Activated CD4-positive, alpha-beta T cell treated with anti-CD3 and anti-CD28 coated beads, Interleukin-10, Interleukin-2, amounts not matched to agents 100 ng/mL and 50 ng/mL, durations not matched to agents 16 hours and 8 hours (primary cell): ENCODE measurements around the gene HELB.

ENCODE experiments used
- DNase-seq: peaks from one replicate; pipeline ENCODE4 v3.0.0-alpha.2; 2020

Gene HELB

DNA sequence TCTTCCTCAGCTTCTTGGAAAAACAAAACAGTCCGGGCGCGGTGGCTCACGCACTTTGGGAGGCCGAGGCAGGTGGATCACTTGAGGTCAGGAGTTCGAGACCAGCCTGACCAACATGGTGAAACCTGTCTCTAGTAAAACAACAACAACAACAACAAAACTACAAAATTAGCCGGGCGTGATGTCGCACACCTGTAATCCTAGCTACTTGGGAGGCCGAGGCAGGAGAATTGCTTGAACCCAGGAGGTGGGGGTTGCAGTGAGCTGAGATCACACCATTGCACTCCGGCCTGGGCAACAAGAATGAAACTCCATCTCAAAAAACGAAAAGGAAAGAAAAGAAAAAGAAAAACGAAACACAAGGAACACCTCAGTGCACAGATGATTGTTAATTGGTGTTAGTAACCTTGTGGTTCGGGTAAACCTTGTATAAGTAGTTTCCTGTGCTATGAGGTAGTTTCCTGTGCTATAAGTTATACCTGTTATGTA lies 1.1 kb downstream of the HELB start:
- DNase-seq, result peak; percentile 76

DNA sequence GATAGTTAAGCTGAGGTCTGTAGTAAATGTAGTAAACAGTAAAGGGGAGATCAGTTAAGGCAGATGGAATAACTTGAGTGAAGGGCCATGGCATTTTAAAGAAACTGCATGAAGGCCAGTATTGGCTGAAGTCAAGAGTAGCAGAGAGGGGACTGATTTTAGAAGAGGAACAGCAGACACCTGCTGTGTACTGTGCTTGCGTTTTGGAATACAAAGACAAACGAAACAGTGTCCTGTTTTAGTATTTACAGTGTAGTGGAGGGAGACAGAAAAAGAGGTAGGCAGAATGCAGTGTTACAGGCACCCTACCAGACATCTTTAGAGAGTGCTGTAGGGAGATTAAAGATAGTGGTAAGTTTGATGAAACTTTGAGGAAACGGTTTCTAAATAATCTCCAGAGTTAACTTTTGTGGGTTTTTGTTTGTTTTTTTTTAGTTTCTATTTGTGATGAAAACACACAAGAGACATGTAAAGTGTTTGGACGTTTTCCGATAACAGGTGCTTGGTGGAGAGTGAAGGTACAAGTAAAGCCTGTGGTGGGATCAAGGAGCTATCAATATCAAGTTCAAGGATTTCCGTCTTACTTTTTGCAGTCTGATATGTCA lies 2.1 kb downstream of the HELB start:
- DNase-seq, result peak; percentile 23

DNA sequence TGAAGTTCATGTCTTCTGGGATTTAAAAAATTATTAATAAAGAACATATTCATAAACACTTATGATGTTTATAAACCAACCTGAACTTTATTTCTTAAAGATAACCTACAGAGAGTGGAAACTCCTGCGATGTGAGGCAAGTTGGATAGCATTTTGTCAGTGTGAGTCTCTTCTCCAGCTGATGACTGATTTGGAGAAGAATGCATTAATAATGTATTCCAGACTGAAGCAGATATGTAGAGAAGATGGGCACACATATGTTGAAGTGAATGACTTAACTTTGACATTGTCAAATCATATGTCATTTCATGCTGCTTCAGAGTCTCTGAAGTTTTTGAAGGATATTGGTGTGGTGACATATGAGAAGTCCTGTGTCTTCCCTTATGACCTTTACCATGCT lies 7.3 kb downstream of the HELB start:
- no peak for DNase-seq

GRCh38 chr12:66312189-66312588 lies 9.9 kb downstream of the HELB start:
- no peak for DNase-seq

- DNase-seq, result no peak
These were observed 12.0 kb downstream of the HELB start for GRCh38 chr12:66314278-66314677.

GRCh38 chr12:66319266-66319954 lies 17.1 kb downstream of the HELB start:
- no peak for DNase-seq

DNA sequence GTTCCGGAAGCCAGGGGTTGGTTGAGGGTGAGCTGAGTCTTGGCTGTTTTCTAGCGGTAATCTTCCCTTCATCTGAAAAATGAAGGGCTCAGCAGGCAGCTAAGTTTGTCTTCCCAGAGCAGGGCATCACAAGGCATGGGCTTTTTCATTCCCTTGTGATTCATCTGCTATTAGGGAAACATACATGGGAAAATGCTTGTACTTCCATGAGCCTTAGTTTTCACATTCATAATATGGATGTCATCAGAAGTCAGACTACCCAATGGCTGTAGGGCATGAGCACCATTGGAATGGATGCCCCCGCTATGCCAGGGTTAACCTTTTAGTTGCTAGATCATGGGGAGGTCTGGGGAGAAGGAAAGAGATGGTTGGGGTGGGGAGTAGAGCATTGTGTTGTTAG lies 18.7 kb downstream of the HELB start:
- DNase-seq, result no peak

DNA sequence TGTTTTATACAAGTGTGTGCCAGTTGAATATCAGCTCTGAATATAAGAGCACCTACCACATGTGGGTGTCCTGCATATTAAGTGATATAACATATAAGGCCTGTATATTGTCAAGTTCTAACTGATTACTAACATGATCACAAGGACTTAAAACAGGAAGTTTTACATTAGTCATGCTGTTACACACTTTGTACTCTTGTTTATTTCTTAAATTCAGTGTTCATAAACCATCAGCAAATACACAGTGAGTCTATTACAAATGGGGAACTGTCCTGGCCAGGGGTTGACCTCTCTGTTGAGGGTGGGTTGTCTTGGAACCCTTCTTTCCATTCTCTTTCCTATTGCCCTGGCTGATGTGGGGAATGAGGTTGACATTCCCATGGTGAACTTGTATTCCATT lies 19.1 kb downstream of the HELB start:
- no peak for DNase-seq

GRCh38 chr12:66323017-66323416 lies 20.7 kb downstream of the HELB start:
- DNase-seq, result no peak

- no peak for DNase-seq
These were observed 27.6 kb downstream of the HELB start for GRCh38 chr12:66329941-66330340.

DNA sequence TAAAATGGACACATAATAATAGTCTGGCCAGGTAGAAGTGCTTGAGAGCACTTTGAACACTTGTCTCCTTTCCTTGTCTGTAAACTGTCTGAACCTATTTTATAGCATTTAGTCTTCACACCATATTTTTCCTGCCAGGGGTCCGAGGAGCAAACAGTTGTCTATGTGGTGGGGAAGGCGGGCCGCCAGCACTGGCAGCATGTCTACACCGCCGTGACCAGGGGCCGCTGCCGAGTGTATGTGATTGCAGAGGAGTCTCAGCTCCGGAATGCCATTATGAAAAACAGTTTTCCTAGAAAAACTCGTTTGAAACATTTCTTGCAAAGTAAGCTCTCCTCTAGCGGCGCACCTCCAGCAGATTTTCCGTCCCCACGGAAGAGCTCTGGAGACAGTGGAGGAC lies 28.7 kb downstream of the HELB start:
- no peak for DNase-seq

GRCh38 chr12:66331814-66332213 lies 29.5 kb downstream of the HELB start:
- DNase-seq, result no peak

GRCh38 chr12:66335746-66336145 lies 33.5 kb downstream of the HELB start:
- no peak for DNase-seq

DNA sequence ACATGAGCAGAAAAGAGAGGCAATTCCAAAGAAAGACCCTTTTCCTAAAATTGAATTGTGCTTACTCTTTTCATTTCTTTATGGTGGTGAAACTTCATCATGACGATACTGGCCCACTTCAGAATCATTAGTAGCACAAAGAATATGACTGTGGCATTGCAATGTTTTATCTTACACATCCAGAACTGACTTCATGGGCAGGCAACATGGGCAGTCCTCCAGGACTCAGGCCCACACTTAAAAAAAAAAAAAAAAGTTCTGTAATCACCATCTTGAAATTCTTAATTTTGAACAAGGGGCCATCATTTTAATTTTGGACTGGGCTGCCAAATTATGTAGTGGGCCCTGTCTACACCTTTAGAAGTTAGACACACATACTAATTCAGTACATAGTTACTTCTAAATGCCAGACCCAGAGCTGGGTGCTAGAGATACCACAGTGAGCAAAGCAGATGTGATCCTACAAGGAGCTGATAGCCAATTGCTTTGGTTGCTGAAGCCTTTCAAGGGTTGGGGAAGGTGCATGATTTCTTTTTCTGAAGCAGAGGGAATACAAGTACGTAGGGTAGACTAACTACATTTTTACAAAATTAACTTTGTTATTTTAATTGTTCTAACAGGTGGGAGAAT lies 35.2 kb downstream of the HELB start:
- no peak for DNase-seq

GRCh38 chr12:66340131-66340530 lies 37.8 kb downstream of the HELB start:
- no peak for DNase-seq

DNA sequence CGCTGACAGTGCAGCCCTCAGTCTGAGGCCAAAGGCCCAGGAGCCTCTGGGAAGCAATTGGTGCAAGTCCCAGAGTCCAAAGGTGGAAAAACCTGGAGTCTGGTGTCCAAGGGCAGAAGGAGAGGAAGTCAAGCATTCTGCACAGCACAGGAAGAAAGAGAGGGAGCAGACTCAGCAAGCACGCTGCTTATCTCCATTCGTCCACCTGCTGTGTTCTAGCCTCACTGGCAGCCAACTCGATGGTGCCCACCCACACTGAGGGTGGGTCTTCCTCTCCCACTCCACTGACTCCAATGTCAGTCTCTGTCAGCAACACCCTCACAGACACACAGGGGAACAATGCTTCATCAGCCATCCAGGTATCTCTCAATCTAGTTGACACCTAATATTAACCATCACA lies 38.8 kb downstream of the HELB start:
- DNase-seq, result no peak

DNA sequence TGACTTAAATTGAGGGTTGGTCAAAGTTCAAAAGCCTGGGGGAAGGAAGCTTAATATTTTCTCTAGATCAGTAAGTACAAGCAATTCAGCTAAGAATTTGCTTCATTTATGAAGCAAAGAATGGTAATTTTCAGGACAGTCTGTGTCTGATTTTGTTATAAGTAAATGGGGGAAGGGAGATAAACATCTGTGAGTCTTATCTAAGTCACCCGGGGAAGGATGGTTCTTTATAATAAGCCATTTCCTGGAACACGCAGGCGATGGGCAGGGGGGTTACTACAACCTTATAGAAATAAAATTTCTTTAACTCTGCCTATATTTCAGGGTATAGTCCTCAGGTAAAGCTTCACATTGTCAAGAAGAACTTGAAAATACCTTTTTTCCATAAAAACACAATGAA lies 42.9 kb downstream of the HELB start:
- DNase-seq, result no peak

DNA sequence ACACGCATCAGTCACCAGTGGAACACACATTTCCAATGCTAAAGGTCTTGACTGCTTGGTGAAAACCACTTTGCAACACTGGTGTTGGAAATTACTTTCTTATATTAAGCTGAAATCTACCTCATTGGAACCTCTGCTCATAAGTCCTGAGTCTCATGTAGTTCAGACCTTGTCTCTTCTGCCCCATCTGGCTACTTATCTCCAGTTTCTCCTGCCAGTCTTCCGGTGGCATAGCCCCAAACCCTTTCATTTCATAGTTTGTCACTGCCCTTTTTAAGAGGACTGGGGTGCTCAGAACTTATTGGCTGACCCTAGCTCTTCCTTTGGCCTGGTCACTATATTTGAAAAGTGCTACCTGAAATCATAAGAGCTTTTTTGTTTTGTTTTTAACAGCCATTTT lies 43.7 kb downstream of the HELB start:
- DNase-seq, result no peak

- no peak for DNase-seq
These were observed 49.0 kb downstream of the HELB start for GRCh38 chr12:66351301-66351700.

- DNase-seq, result no peak
These were observed 49.9 kb downstream of the HELB start for GRCh38 chr12:66352197-66352596.

GRCh38 chr12:66352899-66353298 lies 50.6 kb downstream of the HELB start:
- no peak for DNase-seq

GRCh38 chr12:66354291-66354690 lies 52.0 kb downstream of the HELB start:
- no peak for DNase-seq

- DNase-seq, result no peak
These were observed 57.0 kb downstream of the HELB start for GRCh38 chr12:66359300-66359699.

DNA sequence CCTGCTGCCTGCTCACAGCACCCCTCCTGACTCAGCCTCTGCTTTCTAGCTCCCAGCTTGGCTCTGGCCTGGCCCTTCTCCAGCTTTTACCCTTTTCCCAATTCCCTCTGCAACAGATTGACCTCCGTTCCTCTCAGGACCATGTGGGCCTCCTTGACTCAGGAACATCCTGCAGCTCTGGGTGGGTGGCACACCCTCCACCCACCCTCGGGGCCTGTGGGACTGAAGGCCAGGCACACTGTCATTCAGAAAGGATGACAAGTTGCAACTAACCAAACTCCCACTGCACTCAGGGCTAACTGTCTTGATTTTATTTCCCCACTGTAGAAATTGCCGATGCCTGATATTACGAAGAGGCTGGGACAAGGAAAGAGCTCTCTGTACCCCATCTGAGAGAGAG lies 59.4 kb downstream of the HELB start:
- DNase-seq, result no peak
